GM19463 (cell line): ENCODE measurements around the gene OGFR.

Experiments used
- ATAC-seq: cut with Tn5 transposase; IDR thresholded peaks from one replicate; pipeline ENCODE4 v1.9.1; 2021; ENCODE audit warnings: mild to moderate bottlenecking, moderate library complexity; ENCODE audit not compliant: unreplicated experiment

OGFR gene

GRCh38 chr20:62782149-62782892 is 22.3 kb upstream of the OGFR start:
- ATAC-seq, result no peak

- ATAC-seq, result no peak
Measured at GRCh38 chr20:62782893-62783278, 21.7 kb upstream of the OGFR start.

GRCh38 chr20:62784497-62784896 is 20.1 kb upstream of the OGFR start:
- no peak for ATAC-seq

GRCh38 chr20:62785393-62785792 is 19.2 kb upstream of the OGFR start:
- ATAC-seq, result no peak

GRCh38 chr20:62786157-62786556 is 18.5 kb upstream of the OGFR start:
- no peak for ATAC-seq

- ATAC-seq, result no peak
Measured at GRCh38 chr20:62787321-62787720, 17.3 kb upstream of the OGFR start.

GRCh38 chr20:62787866-62788265 is 16.8 kb upstream of the OGFR start:
- ATAC-seq, result no peak

- ATAC-seq, result no peak
Measured at GRCh38 chr20:62788607-62789006, 16.0 kb upstream of the OGFR start.

- ATAC-seq, result no peak
Measured at GRCh38 chr20:62790075-62790474, 14.6 kb upstream of the OGFR start.

GRCh38 chr20:62791301-62792181 is 13.1 kb upstream of the OGFR start:
- ATAC-seq, result no peak

- no peak for ATAC-seq
Measured at GRCh38 chr20:62792182-62792939, 12.3 kb upstream of the OGFR start.

GRCh38 chr20:62792940-62793756 is 11.5 kb upstream of the OGFR start:
- ATAC-seq, result no peak

GRCh38 chr20:62793757-62794006 is 11.0 kb upstream of the OGFR start:
- no peak for ATAC-seq

GRCh38 chr20:62794007-62794724 is 10.5 kb upstream of the OGFR start:
- ATAC-seq, result peak; percentile 74

GRCh38 chr20:62795023-62795761 is 9.4 kb upstream of the OGFR start:
- no peak for ATAC-seq

GRCh38 chr20:62796699-62797491 is 7.7 kb upstream of the OGFR start:
- ATAC-seq, result no peak

- ATAC-seq, result no peak
Measured at GRCh38 chr20:62797671-62798532, 6.7 kb upstream of the OGFR start.

GRCh38 chr20:62799036-62799435 is 5.6 kb upstream of the OGFR start:
- no peak for ATAC-seq
